Measurements from ENCODE around the gene KCNK18. TPM values are rescaled to one million over a fixed set of nuclear protein-coding genes. Genes with fewer than 3 reads are reported as not detected.

KCNK18 gene
- not detected for total RNA-seq
- long read RNA-seq = 0 reads

- intact Hi-C loops (cut with DNase I) = no loop called here
- no peak for ATAC-seq
- no peak for DNase-seq
Observed at GRCh38 chr10:117197189-117197588, at the start of gene KCNK18. KCNK18 (plus strand) TSS chr10:117197489; CDS start chr10:117197489, 0 bp downstream.

DNA sequence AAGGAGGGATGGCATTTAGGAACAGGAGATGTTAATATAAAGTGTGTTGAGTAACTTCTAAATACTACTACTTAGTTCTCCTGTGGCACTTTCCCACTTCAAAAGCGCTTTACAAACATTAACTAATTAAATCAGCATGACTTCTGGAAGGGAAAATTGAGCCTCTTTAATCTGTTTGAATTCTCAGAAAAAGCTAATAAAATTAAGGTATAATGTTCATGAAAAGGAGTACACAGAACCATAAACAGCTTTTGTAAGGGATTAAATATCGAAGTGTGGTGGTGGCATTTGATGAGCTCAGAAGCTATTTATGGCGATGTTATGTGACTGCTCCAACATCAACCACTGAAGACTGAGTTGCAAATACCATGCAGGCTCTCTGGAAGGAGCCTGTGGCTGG, 49.0 kb upstream of the KCNK18 start:
- ATAC-seq = no peak
- intact Hi-C loops (cut with DNase I) = no loop called here
- DNase-seq = no peak

GRCh38 chr10:117152668-117153067, 44.6 kb upstream of the KCNK18 start:
- DNase-seq (no peak), ATAC-seq (no peak)
- intact Hi-C loops (cut with DNase I) = no loop called here

DNA sequence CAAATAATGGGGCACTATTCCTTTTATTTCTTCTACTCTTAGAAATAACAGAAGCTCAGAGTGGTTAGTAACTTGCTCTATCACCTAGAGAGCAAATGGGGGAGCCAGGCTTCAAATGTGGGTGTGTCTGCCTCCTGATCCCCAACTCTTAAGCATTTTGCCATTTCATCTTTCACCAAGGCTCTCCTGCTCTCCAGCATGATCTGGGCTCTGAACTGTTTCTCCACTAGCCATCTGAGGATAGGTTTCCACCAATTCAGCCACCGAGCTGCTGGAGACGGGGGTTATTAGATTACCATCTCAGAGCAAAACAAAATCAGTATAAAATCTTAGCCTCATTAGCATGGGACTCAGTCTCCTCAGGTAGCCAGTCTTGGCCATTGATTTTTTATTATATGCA, 39.0 kb upstream of the KCNK18 start:
- intact Hi-C loops (cut with DNase I) = no loop called here
- DNase-seq = no peak
- ATAC-seq = no peak

DNA sequence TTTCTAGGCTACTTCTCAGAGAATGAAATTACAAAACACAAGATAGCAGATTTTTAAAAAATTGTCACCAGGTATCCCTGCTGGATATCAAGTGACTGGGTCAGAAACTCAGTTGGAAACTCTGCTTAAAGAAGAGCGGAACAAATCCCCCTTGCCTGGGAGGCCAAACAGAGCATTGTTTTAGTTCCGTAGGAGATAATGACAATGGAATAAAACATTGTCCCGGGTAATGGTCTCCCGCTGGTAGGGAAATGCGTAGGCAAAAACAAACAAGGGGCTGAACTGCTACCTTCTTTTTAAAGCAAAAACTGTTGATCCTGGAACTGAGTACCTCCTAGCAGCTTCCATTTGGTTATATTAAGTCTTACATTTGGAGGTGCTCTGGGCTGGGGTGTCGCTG, 37.9 kb upstream of the KCNK18 start:
- DNase-seq (no peak), ATAC-seq (no peak)

DNA sequence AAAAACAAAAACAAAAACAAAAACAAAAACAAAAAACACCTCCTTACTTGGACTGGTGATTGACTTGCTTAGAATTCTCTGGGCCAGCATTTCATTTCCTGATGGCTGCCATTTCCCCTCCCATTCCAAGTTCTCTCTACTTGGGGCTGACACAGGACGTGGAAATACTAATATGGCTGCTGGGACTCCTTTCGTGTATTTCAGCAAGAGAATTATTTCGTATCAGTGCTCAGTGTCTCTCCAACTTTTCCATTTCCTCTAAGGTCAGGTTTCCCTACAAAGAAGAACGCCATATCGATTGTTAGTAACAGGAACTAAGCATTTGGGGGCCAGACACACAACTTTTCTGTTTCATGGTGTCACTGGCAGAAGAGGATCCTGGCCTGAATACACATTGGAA, 36.7 kb upstream of the KCNK18 start:
- intact Hi-C loops (cut with DNase I) = loop anchor here in 1 of 2 donors (10.0 kb wide), 1 partner anchor 476 kb away; no protein-coding TSS in a partner anchor

More for the DNA sequence above, 37.9 kb upstream of the KCNK18 start:
- intact Hi-C loops (cut with DNase I) = no loop called here

GRCh38 chr10:117161386-117162033, 35.8 kb upstream of the KCNK18 start:
- ATAC-seq (no peak), DNase-seq (no peak)
- intact Hi-C loops (cut with DNase I) = loop anchor here in 1 of 2 donors (10.0 kb wide), 1 partner anchor 477 kb away; no protein-coding TSS in a partner anchor

More for the DNA sequence above, 36.7 kb upstream of the KCNK18 start:
- DNase-seq (no peak), ATAC-seq (no peak)

GRCh38 chr10:117162093-117163060, 34.9 kb upstream of the KCNK18 start:
- intact Hi-C loops (cut with DNase I) = loop anchor here in 1 of 2 donors (10.0 kb wide), 1 partner anchor 478 kb away; no protein-coding TSS in a partner anchor
- ATAC-seq = peak in 1 of 2 donors; percentile 16
- no peak for DNase-seq

- ATAC-seq (no peak), DNase-seq (no peak)
- intact Hi-C loops (cut with DNase I) = loop anchor here in 1 of 2 donors (10.0 kb wide), 1 partner anchor 479 kb away; no protein-coding TSS in a partner anchor
Observed at GRCh38 chr10:117163061-117163953, 34.0 kb upstream of the KCNK18 start.

GRCh38 chr10:117163954-117164548, 33.2 kb upstream of the KCNK18 start:
- ATAC-seq = no peak
- intact Hi-C loops (cut with DNase I) = loop anchor here (2.0 to 10.0 kb wide), 2 partner anchors 363 to 479 kb away; no protein-coding TSS in a partner anchor
- no peak for DNase-seq

DNA sequence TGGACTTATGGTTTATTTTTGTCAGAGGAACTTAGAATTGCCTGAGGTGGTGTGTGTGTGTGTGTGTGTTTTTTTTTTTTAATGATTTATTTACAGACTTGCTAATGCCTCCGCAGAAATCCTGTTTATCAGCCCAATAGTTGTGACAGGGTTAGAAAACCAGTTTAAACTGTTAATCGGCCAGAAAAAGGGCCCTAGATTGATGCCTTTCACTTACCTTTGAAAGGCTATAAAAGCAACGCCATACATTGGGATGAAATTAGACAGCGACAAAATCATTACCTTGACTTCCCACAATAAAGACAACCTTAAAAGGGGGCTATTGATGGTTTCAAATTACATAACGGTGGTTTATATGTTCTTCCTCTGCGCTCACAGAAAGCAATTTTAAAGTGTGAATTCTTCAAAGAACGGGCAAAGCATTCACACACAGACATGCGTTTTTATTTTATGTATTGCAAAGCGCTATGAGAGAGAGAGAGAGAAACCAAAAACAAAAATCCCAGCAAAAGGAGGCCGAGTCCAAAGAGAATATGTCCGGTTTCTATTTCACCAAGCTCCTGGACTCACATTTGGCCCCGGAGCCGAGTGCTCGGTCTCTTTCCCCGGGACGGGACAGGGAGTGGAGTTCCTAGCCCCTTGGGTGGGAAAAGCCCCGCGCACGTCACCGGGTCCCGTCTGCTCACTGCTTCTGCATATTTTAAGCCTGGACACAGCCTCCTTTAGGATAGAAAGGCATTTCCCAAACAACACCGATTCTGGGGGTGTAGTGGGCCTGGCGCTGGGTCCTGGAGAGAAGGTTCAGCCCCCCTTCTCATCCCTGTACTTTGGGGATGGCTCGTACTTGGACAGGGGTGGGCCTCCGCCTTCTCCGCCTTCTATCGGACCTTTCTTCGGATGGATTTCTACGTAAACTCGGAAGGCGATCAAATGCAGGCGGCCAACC, 32.4 kb upstream of the KCNK18 start:
- intact Hi-C loops (cut with DNase I) = loop anchor here (2.0 to 10.0 kb wide), 2 partner anchors 364 to 480 kb away; no protein-coding TSS in a partner anchor
- no peak for DNase-seq
- no peak for ATAC-seq

DNA sequence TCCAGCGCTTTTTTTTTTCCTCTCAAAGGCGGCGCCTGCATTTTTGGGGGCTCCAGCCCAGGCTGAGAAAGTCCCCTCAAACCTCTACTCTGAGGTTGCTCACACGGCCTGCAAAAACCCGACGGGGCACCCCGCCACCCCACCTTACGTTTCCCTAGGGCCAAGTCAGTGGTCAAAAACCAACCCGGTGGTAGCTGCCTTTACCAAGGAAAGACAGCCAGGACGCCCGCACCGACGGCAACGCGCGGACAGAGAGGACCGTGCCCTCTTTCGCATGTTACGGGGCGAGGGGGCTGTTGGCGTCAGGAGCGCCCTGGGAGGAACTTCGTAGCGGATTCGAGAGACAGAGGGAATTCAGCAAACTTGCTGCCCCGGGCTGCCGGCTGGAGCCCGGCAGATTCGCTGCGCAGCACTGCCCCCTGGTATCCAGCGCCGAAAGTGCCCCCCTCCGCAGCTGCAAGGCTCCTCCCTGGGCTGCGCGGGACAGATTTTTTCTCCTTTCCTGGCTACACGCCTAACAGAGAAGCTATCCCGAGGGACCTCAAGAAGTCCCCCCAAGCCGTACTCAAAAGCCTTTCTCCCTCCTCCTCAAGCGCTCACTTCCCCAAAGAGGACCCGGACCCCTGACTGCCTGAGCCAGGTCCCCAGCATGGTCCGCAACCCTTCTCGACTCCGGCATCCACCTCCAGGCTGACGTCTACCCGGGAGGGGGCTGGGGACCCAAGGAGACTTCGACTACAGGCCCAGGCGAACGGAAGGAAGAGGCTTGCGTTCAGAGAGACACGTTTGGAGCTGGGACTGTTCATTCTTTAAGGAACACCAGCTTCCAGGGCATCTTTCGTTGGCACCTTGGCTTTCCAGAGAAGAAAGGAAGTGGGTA, 31.5 kb upstream of the KCNK18 start:
- intact Hi-C loops (cut with DNase I) = loop anchor here (2.0 to 10.0 kb wide), 2 partner anchors 365 to 481 kb away; no protein-coding TSS in a partner anchor
- ATAC-seq (peak; percentile 55 to 62), DNase-seq (no peak)

DNA sequence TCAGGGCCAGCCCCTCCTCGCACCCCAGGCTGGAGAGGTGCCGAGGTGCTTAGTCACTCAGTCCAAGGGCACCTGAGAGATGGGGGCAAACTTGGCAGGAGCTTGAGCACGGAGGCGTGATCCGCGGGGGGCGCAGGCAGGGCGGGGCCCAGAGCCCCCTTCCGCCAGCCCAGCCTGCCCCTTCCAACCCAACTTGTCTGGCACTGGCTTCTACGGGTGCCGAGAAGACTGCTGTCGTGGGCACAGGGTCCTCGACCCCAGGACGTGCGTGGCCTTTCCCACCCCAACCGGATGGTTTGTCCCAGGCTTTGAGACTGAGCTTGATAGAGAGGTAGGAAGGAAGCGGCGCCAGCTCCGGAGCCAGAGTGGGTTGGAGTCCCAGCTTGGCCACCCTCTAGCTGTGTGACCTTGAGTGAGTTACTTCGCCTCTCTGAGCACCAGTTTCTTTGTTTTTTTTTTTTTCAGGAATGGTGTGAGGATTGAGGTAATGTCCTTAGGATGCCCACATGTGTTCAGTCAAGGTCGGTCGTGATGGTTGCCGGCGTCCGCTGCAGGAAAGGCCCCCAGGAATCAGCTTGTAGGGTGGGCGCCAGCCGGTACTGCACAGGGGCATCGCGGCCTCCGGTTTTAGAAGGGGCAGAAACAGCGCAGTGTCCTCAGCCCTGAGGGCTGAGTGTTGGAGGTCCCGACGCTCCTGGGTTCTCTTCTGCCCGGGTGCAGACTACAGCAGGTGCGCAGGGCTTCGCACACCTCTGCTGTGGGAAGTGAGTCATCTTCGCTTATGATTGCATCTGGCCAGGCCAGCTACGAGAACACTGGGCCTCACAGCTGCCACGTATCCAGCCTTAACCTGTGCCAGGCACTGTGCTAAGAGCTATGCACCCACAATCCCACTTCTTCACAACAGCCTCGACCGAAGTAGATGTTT, 30.6 kb upstream of the KCNK18 start:
- ATAC-seq (peak in 1 of 2 donors; percentile 11), DNase-seq (no peak)
- intact Hi-C loops (cut with DNase I) = loop anchor here in 1 of 2 donors (10.0 kb wide), 1 partner anchor 482 kb away; no protein-coding TSS in a partner anchor

GRCh38 chr10:117167346-117167788, 29.9 kb upstream of the KCNK18 start:
- ATAC-seq (no peak), DNase-seq (no peak)
- intact Hi-C loops (cut with DNase I) = loop anchor here in 1 of 2 donors (10.0 kb wide), 1 partner anchor 483 kb away; no protein-coding TSS in a partner anchor

Measured in left cardiac atrium (tissue), 4 donors.